Measurements from ENCODE around the gene MVK. TPM values are rescaled to one million over a fixed set of nuclear protein-coding genes. Genes with fewer than 3 reads are reported as not detected.
A peak's percentile ranks its signal among the peaks of the same experiment; 100 is the strongest.

MVK gene
- polyA plus RNA-seq, 1 donor from 2014 or later = 2.6 TPM

DNA sequence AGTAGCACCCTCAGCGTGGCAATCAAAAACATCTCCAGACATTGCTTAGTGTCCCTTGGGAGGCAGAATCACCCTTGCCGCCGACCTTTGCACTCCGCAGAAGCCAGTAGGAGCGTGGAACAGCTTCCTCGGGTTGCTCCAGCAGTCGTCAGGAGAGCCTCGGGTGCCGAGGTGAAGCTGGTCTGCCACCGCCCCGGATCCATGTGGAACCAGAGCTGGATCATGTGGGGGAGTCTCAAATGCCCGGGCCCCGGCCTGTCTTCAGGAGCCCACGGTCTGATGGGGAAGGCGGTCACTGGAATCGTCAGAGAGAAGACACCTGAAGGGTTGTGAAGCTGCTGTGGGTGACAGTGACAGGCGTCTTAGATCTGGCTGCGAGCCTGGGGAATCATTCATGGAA lies 14.3 kb downstream of the MVK start:
- no peaks in the 10 kb centered on the region for H3K9me3 Mint-ChIP-seq
- H3K4me1 Mint-ChIP-seq = no peaks in the 10 kb centered on the region
- H3K27ac Mint-ChIP-seq = no peak overlapping the region
- H3K4me3 Mint-ChIP-seq = no peak overlapping the region
- H3K27me3 Mint-ChIP-seq = no peaks in the 10 kb centered on the region
- H3K36me3 Mint-ChIP-seq = peaks cover 2% of the 10 kb centered on the region

DNA sequence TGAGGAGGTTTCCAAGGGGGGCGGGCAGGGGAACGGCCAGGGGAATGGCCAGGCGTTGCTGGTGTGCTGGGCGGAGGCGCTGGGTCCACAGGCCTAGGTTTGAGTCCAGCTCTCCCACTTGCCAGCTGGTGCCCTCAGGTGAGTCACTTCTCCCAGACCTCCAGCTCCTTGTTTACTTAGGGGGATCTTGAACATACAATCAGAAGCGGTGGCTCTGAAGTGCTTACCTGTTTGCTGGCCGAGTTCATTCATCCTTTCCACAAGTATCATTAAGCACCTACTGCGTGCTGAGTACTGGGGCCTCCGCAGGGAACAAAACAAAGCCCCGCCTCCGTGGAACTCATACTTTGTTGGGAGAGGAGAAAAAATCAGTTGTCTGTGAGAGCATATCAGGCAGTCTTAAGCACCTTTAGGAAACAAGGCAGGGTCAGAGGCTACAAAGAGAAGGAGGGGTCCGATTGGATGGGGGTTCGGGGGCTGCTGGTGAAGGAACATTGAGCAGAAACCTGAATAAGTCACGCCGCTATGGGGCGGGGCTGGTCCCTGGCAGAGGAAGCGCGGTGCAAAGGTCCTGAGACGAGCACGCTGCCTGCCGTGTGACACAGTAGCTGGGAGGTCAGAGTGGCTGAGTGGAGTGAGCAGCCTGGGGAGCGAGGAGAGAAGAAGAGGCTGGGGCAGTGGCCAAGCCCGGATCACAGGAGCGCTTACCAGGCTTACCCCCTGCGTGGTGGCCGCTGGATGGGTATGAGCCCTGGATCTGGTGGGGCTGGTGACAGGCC lies 15.1 kb downstream of the MVK start:
- H3K4me1 Mint-ChIP-seq = peaks cover 0 to 2% (median 0%) of the 10 kb centered on the region in 3 donors
- H3K4me3 Mint-ChIP-seq = no peak overlapping the region
- peaks cover 2% of the 10 kb centered on the region for H3K36me3 Mint-ChIP-seq
- H3K9me3 Mint-ChIP-seq = no peaks in the 10 kb centered on the region
- no peak overlapping the region for H3K27ac Mint-ChIP-seq
- H3K27me3 Mint-ChIP-seq = no peaks in the 10 kb centered on the region

DNA sequence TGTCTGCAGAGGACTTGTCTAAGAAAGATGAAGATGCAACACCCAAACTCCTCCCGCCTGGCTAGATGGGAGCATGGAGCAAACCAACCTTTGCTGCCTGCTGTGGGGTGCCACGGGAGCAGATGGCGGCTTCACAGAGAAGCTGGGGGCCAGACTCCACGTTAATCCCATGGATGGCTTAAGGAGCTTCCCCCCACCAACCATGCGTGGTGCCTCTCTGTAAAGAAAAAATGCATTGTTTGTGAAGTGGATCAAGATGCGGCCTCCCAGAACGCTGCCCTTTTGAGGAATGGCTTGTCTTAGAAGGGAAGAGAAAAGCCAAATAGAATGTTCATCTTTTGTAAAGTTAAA lies 15.6 kb downstream of the MVK start:
- Mint-ChIP-seq H3K4me1 (peaks cover 0 to 2% (median 0%) of the 10 kb centered on the region in 3 donors), H3K36me3 (peaks cover 2% of the 10 kb centered on the region), H3K9me3 (no peaks in the 10 kb centered on the region), H3K27me3 (no peaks in the 10 kb centered on the region), H3K4me3 (no peak overlapping the region), H3K27ac (no peak overlapping the region)

DNA sequence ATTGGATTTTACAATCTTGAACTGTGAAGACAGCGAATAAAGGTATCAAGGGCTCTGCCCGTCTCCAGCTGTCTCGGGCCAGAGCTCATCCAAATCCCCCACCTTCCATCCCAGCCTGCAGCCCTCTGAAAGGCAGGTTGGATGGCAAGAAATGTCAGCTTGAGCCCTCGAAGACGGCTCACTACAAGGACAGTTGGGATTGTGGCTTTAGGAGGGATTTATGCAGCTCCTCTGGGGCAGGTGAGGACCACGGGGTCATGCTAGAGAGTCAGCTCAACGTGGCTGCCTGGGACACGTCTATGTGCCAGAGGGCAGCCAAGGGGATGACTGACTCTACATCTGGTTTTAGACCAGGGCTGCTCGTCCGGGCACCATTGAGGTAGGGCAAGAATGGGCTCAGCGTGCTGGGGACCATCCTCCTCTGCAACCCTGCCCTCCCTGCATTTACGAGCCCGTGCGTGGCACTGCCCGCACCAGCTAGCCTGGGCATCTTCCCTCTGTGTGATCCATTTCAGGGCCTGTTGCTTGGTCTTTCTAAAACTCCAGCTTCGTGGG lies 16.2 kb downstream of the MVK start:
- H3K36me3 Mint-ChIP-seq = peaks cover 2% of the 10 kb centered on the region
- no peaks in the 10 kb centered on the region for H3K27me3 Mint-ChIP-seq
- no peak overlapping the region for H3K27ac Mint-ChIP-seq
- H3K4me3 Mint-ChIP-seq = no peak overlapping the region
- no peaks in the 10 kb centered on the region for H3K9me3 Mint-ChIP-seq
- peaks cover 0 to 2% (median 0%) of the 10 kb centered on the region in 3 donors for H3K4me1 Mint-ChIP-seq

DNA sequence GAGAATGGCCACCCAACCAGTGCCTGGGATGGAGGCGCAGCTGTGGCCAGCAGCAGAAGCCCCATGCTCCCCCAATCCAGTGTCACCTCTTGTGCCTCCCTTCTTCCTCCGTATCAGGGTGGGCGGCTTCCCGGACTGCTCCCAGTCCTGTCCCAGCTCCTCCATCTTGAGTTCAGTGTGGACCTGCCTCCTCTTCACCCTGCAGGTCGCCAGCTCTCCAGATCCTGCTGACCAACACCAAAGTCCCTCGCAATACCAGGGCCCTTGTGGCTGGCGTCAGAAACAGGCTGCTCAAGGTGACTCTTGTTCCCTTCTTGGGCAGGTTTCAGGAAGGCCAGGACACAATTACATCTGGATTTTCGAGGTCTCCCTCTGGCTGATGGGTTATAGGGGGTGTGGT lies 17.0 kb downstream of the MVK start:
- no peak overlapping the region for H3K4me3 Mint-ChIP-seq
- H3K27me3 Mint-ChIP-seq = no peaks in the 10 kb centered on the region
- peaks cover 2% of the 10 kb centered on the region for H3K36me3 Mint-ChIP-seq
- no peaks in the 10 kb centered on the region for H3K9me3 Mint-ChIP-seq
- H3K27ac Mint-ChIP-seq = peak overlapping the region in 2 of 3 donors; percentile 39 to 53
- H3K4me1 Mint-ChIP-seq = peaks cover 0 to 2% (median 0%) of the 10 kb centered on the region in 3 donors

DNA sequence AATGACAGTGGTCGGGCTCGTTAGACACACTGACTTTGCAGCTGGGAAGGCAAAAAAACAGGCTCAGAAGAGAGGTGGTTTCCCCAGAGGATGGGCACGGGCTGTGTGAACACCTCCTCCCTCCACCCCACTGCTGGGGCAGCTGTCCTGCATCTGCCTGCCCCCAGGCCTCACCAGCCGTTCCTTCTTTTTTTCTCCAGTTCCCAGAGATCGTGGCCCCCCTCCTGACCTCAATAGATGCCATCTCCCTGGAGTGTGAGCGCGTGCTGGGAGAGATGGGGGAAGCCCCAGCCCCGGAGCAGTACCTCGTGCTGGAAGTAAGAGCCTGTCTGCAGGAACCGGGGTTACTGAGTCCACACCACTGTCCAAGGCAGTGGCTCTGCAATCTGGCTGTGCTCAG lies 17.4 kb downstream of the MVK start:
- Mint-ChIP-seq H3K36me3 (peaks cover 4% of the 10 kb centered on the region), H3K27me3 (no peaks in the 10 kb centered on the region), H3K9me3 (no peaks in the 10 kb centered on the region), H3K27ac (no peak overlapping the region), H3K4me3 (no peak overlapping the region), H3K4me1 (peaks cover 0 to 2% (median 0%) of the 10 kb centered on the region in 3 donors)

DNA sequence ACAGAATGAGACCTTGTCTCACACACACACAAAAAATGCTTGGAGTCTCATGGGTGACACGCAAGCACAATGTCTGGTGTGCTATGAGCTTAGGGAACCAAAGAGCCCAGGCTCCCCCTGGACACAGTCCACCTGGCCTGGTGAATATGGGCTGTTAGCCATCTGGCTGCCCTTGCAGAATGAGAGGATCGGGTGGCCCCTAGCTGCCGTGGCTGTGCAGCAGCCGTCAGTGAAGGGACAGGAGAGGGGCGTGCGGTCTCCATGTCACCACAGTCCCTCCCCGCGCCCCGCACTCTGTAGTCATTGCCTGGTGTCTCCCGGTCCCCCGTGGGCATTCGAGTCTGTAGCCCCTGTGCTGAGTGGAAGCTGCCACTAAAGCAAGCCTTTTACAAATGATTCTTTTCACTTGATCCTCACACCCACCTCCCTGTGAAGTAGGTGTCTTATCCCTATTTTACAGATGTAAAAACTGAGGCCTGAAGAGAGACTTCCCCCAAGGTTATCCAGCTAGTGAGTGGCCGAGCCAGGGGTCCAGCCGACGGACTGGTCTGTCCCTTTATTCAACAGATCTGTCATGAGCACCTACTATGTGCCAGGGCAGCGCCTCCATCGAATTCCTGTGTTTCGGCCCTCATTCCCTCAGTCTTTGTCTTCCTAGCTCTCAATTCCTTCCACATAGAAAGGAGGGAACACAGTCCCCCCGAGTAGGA lies 18.8 kb downstream of the MVK start:
- peaks cover 2% of the 10 kb centered on the region for H3K36me3 Mint-ChIP-seq
- no peak overlapping the region for H3K4me3 Mint-ChIP-seq
- H3K4me1 Mint-ChIP-seq = peaks cover 0 to 2% (median 0%) of the 10 kb centered on the region in 3 donors
- H3K27me3 Mint-ChIP-seq = no peaks in the 10 kb centered on the region
- H3K27ac Mint-ChIP-seq = no peak overlapping the region
- H3K9me3 Mint-ChIP-seq = no peaks in the 10 kb centered on the region

DNA sequence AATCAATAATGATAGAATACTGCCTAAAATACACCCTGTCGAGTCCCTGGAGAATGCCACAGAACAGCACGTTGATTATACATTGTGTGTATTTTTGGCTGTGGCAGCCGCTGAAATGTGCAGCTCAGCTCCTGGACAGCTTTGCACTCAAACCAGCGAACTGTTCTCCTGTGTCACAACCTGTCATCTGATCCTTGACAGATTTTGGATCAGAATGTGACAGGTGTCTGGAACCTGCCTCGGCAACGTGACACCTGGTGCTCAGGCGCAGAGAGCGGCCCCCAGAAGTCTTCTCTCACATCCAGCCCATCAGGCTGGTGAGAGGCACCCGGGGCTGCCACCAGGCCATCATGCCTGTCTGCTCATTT lies 19.3 kb downstream of the MVK start:
- H3K36me3 Mint-ChIP-seq = peaks cover 2% of the 10 kb centered on the region
- H3K27me3 Mint-ChIP-seq = no peaks in the 10 kb centered on the region
- H3K4me3 Mint-ChIP-seq = no peak overlapping the region
- no peaks in the 10 kb centered on the region for H3K9me3 Mint-ChIP-seq
- no peak overlapping the region for H3K27ac Mint-ChIP-seq
- H3K4me1 Mint-ChIP-seq = peaks cover 0 to 6% (median 4%) of the 10 kb centered on the region in 3 donors

DNA sequence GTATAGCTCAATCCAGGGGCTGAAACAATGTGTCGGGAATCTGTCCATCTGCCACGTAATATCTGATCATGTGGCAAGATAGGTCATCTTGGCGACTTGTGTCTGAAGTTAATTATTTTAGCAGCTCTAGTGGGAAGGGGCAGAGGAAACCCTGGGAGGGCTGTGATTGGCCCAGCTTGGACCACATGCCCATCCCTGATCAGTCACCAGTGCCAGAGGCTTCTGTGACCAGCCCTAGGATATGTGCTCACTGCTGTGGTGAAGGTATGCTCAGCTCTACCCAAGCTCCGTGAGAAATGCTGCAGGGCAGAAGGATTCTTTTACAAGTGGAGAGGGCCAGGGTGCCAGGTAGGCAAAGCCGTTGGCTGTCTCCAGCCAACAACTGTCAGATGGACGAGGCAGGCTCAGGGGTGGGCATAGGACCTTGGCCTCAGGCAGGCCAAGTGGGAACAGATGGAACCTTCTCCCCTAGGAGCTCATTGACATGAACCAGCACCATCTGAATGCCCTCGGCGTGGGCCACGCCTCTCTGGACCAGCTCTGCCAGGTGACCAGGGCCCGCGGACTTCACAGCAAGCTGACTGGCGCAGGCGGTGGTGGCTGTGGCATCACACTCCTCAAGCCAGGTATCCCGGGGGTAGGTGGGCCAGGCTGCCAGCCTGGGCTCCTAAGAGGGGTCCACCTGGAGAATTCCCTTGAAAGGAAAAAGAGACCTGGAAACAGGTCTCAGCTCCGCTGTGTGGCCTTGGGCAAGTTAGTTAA lies 21.1 kb downstream of the MVK start:
- H3K4me3 Mint-ChIP-seq = no peak overlapping the region
- no peaks in the 10 kb centered on the region for H3K27me3 Mint-ChIP-seq

DNA sequence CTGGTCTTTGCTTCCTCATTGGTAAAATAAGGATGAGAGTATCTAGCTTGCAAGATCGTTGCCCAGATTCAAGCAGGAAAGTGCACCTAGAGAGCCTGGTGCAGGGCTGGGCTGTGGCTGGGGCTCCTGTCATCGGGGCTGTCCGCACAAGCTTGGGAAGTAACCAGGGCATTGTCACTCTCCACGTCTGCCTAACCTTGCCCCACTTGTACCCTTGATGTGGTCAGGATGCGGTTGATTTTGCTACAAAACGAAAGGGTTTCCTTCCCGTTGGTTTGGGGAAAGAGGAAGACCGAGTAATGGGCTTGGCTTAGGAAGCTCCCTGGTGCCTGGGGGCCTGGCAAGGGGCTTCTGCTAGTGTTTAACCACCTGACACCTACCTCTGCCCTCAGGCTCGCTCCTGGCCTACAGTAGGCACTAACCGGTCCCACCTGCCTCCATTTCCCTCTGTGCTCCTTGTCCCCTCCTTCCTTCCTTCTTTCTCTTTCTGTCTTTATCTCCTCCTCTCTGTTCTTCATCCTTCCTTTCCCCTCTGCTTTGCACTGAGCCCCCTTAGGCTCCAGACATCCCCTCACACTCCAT lies 21.8 kb downstream of the MVK start:
- Mint-ChIP-seq H3K4me3 (no peak overlapping the region), H3K36me3 (peaks cover 2% of the 10 kb centered on the region), H3K9me3 (no peaks in the 10 kb centered on the region), H3K27me3 (no peaks in the 10 kb centered on the region), H3K27ac (peak overlapping the region in 1 of 3 donors; percentile 31), H3K4me1 (peaks cover 0 to 9% (median 6%) of the 10 kb centered on the region in 3 donors)

More for the DNA sequence above, 21.1 kb downstream of the MVK start:
- no peak overlapping the region for H3K27ac Mint-ChIP-seq
- no peaks in the 10 kb centered on the region for H3K9me3 Mint-ChIP-seq
- H3K36me3 Mint-ChIP-seq = peaks cover 2% of the 10 kb centered on the region
- H3K4me1 Mint-ChIP-seq = peaks cover 0 to 8% (median 6%) of the 10 kb centered on the region in 3 donors

DNA sequence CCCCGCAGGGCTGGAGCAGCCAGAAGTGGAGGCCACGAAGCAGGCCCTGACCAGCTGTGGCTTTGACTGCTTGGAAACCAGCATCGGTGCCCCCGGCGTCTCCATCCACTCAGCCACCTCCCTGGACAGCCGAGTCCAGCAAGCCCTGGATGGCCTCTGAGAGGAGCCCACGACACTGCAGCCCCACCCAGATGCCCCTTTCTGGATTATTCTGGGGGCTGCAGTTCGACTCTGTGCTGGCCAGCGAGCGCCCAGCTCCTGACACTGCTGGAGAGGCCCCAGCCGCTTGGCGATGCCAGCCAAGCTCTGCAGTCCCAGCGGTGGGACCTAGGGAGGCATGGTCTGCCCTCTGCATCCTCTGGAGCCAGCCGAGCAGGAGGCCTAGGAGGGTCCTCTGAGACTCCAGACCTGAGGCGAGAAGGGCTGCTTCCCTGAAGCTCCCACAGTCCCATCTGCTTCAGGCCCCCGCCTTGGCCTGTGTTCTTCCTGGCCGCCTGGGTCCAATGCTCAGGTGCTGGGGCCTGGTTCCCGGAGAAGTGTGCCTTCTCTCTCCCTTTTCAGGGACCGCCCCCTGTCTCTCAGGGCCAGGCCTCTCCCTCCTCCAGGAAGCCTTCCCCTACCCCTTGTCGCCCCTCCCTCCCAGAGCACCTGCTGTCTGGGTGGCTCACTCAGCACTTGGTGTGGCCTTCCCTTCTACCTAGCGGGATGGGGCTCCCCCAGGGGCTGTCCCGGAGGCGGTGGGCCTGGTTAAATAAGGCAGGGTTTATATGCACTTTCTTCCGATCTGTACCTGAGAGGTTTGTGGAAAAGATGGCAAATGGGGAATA lies 23.0 kb downstream of the MVK start:
- Mint-ChIP-seq H3K9me3 (no peaks in the 10 kb centered on the region), H3K27ac (no peak overlapping the region), H3K27me3 (no peaks in the 10 kb centered on the region), H3K4me1 (peaks cover 0 to 11% (median 6%) of the 10 kb centered on the region in 3 donors), H3K4me3 (no peak overlapping the region), H3K36me3 (peaks cover 2% of the 10 kb centered on the region)

DNA sequence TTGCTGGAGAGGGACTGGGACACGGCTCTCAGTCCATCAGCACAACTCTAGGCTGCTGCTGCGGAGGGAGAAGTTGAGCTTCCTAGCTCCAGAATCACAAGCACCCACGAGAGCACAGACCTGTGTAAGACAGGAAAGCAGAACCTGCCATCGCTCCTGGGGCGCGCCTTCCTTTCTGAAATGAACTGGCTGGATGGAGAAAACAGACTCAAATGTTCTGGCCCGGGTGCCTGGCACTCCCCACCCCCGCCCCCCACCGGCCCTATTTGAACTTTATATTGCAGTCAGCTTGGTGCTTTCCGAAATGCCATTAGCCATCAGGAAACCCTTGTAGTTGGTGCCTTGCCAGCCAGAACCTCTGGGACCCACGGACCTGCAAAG lies 23.8 kb downstream of the MVK start:
- peaks cover 0 to 11% (median 6%) of the 10 kb centered on the region in 3 donors for H3K4me1 Mint-ChIP-seq

DNA sequence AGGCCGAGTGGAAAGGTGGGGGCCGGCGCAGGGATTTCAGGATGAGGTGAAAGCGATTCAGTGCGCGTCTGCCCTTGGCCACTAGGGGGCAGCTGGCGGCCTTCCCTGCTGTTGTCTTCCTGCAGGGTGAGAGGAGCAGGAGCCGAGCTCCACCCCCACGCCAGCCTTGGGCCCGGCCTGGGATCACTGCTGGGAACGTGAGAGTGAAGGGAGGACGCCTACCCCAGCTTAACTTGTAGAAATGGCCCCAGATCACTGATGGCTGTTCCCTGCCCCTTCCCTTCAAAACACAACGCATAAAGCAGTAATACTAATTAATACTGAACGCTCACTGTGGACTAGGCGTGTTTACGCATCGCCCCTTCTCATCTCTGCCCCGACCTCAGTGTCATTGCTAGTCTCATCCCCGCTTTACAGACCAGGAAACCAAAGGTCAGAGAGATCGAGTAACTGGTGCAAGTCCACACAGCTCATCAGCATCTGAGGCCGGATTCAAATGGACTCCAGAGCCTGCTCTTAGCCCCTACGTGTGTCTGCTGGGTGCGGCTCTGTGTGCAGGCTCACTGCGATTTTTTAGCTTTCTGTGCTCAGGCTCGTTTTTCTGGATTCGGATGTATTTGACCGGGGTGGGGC lies 24.3 kb downstream of the MVK start:
- Mint-ChIP-seq H3K4me1 (peaks cover 0 to 11% (median 6%) of the 10 kb centered on the region in 3 donors), H3K4me3 (no peak overlapping the region), H3K27me3 (no peaks in the 10 kb centered on the region), H3K27ac (peak overlapping the region in 1 of 3 donors; percentile 57), H3K9me3 (no peaks in the 10 kb centered on the region), H3K36me3 (peaks cover 2% of the 10 kb centered on the region)

More for the DNA sequence above, 23.8 kb downstream of the MVK start:
- Mint-ChIP-seq H3K9me3 (no peaks in the 10 kb centered on the region), H3K27ac (no peak overlapping the region), H3K36me3 (peaks cover 2% of the 10 kb centered on the region), H3K27me3 (no peaks in the 10 kb centered on the region), H3K4me3 (no peak overlapping the region)

Data from IgD-negative memory B cell (primary cell).